HG03558 (cell line): ENCODE data around the gene HCFC2.

Experiments
- ATAC-seq: cut with Tn5 transposase; IDR thresholded peaks from one replicate; pipeline ENCODE4 v1.9.1; 2021; ENCODE audit warnings: moderate number of reproducible peaks; ENCODE audit not compliant: unreplicated experiment; ENCODE audit errors: extremely low read depth

The HCFC2 gene

DNA sequence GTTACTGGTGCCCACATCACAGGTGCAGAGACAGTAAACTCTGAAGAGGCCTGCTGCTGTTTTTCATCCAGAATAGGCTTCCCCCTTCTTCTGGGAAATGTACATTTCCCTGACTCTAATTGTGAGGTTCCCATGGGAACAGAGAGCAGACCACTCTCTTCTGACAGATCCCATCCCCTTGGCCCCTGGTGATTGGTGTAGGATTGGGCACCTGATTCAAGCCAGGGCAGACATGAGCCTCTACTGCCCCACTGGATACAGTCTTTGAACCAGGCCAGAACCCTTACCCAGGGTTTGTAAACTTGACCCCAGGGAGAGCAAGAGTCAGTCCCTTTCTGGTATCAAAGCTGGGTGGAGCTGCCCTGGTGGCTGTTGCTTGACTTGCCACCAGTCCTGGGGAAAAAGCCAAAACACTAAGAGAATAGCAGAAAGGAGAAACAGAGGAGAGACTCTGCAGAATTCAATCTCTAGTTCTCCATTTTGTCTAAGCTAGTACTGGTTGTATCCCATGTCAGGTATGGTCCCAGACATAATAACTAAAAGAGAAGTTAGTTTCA lies 88.4 kb downstream of the HCFC2 start:
- ATAC-seq: no peak

GRCh38 chr12:104154286-104154685 lies 90.0 kb downstream of the HCFC2 start:
- ATAC-seq: no peak

DNA sequence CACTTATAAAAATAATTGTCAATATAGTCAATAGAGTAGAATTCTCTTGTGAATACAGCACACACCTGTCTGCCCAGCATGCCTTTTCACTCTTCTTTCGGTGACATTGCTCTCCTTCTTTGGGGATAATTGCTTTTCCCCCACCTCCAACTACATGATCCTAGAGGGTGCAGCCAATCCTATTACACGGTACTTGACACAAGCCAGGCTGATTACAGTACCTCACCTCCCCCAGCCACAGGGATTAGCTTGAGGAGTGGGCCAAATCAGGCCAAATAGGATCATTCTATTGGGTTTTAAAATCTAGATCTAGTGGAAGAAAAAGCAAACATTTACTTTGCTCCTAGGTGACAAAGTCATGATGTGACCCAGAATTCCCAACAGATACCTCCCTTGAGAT lies 90.5 kb downstream of the HCFC2 start:
- no peak for ATAC-seq
